Dedifferentiated amniotic fluid mesenchymal stem cell (primary cell): ENCODE data around the gene MICAL2.

ENCODE experiments used
- DNase-seq: peaks from one replicate; pipeline ENCODE4 v3.0.0-alpha.2; 2016; ENCODE audit errors: extremely low spot score

Gene MICAL2

DNA sequence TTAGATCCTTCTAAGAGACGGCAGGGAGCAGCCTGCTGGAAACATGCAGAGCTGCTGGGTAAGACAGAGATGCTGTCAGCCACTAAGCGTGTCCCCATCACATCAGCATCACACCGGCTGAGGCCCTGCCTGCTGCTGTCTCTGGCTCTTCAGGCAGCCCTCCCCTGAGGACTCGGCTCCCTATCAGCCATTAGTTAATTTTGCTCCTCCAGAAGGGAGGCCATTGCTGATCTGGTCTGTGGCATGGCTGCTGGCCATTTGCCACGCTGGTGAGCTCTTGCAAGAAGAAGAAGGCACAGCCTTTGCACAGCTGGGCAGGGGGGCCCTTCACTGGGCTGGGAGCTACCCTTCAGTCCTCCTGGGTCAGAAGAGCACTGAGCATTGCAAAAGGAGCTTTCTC is 135.8 kb downstream of the MICAL2 start:
- DNase-seq: no peak

DNA sequence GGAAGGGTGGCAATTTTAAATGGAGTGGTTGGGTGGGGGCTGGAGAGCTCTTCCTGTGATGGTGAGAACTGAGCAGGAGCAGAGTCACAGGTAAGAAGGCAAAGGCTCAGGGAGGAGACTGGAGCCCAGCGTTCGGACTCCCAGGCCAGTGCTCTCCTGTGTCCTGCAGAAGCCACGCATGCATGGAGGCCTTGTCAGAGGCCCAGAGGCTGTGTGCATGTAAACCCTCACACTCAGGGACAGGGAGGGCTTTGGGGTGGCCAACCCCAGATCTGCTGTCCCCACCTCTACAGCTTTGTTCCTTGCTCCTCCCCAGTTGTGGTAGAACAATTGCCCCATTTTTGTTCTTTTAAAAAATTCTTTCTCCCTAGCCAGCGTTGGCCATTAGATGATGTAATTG is 136.6 kb downstream of the MICAL2 start:
- DNase-seq: no peak

- DNase-seq: no peak
Observed at GRCh38 chr11:12247543-12248254, 137.3 kb downstream of the MICAL2 start.

DNA sequence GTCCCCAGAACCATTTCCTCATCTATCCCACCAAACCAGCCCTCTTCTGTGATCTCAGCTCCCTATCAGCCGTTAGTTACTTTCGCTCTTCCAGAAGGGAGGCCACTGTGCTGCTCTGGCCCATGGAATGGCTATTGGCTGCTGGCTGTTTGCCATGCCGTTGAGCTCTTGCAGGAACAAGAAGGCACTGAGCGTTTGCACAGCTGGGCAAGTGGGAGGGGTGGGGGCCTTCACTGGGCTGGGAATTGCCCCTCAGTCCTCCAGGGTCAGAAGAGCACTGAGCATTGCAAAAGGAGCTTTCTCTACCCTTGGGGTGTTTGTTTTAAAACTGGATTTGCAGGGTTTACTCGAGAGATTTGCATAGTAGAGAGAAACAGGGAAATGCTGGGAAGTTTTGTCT is 137.9 kb downstream of the MICAL2 start:
- no peak for DNase-seq

DNA sequence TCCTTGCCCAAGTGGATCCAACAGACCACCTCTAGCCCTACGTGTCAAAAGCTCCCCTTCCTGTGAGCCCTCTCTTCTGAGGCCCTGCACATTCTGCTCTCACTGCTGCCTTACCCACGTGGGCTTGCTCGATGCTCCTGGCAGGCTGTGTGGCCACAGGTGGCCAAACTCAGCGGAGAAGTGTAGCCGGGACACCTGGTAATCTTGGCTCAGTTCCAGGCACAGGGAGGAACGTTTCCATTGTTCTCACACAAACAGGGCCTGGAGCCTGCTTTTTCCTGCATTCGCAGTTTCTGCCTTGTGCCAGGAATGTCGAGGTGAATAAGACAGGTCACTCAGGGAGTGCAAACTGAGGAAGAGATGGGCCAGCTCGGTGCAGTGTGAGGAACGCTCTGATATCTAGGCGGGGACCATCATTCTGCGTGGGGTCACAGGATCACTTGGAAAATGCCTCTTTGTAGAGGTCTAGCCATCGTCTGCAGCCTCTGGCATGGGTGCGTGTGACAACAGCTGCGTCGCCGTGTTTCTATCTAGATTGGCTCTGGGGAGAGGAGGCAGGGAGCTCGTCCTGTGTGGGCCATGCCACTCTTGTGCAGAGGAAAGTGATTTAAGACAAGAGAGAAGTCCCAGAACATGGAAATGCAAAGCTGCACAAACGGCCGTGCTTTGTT is 139.3 kb downstream of the MICAL2 start:
- DNase-seq: no peak

DNA sequence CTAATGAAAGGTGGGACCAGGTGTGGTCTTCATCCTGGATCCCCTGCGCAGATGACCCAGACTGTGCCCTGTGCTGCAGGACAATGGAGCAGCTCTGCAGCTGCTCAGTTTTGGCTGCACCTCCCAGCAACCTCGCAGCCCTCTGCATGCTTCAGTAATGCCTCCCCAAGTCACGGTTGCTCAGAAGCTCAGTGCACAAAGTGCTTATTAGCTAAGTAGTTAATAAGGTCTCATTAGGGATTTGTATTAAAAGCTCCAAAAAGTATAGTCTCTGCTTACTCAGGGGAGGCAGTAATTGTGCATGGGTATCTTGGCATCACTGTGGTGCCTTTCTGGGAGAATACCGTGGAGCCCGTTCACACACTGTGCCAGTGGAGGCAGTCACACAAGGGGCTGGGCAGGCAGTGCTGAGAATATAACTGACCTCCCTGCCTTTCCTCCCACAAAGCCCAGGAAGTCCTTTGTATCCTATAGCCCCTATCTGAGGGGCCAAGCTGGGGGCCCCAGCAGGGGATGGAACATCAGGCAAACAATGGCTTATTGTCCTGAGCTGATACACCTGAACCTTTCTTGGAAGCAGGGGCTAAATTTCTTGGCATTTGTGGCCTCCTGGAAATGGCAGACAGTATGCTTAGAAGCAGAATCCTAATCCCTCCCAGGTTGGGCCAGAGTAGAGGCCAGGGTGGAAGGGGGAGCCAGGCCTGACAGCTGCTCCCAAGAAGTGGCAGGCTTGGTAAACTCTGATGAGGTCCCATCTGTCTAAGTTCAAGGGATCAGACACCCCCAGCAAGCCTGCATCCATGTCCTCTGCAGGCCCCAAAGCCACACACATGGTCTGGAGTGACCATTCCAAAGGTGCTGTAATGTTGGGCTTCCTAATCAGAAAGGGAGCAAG is 141.5 kb downstream of the MICAL2 start:
- no peak for DNase-seq

DNA sequence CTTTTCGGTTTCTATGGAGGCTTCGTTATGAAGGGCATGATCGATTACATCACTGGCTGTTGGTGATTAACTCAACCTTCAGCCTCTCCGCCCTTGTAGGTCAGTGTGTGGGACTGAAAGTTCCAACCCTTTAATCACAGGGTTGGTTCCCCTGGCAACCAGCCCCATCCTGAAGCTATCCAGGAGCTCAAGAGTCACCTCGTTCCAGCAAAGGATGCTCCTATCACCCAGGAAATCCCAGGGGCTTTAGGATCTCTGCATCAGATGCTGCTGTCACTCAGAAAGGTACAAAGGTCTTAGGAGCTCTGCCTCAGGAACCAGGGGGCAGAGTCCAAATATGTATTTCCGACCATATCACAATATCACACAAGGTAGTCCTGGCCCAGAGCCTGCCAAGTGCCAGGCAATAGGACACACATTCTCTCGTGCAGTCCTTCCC is 143.5 kb downstream of the MICAL2 start:
- DNase-seq: no peak

DNA sequence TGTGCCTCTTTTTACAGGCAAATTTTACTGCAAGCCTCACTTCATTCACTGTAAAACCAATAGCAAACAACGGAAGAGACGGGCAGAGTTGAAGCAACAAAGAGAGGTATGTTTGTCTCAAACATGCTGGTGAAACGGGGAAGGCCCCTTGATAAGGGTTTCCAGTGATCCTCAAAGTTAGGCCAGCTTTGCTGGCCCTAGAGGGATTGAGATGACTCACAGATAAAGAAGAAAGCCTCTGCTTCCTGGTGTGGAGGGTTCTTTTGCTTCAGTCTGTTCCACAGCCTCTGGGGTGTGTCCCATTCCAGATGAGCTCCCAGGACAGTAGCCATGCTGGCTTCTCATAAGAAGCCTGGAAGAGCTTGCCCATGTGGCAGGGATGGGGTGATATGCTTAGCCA is 148.1 kb downstream of the MICAL2 start:
- DNase-seq: no peak

DNA sequence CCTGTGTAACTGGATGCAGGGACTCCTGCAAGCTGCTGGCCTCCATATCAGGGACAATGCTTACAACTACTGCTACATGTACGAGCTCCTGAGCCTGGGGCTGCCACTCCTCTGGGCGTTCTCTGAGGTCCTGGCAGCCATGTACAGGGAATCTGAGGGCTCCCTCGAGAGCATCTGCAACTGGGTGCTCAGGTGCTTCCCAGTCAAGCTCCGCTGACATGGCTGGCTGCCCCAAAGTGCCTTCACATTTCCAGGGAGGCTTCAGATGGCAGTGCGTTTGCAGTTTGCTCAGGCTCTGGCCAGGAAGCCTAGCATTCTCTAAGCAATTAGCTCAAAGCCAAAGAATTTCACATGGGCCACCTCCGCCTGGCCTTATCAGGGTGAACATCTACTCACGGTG is 149.6 kb downstream of the MICAL2 start:
- no peak for DNase-seq

GRCh38 chr11:12260731-12261521 is 150.5 kb downstream of the MICAL2 start:
- DNase-seq: no peak

DNA sequence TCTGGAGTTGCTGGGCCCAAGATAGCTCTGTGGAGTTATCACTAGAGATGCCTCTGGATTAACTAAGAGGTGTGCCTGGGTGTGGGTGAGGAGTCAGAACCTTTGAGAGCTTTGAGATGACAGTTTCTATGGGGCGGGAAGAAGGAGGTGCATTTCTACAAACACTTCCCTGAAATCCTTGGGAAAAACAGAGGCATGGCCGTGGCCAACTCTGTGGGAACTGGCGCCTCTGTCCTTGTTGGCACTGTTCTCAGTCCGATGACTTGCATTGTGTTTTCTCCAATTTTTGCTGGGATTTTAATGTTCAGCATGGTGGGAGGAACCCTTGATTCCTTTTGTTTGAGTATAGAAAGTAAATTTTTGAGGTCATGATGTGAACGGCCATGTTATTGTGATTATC is 151.2 kb downstream of the MICAL2 start:
- no peak for DNase-seq

- no peak for DNase-seq
Observed at GRCh38 chr11:12263141-12263693, 152.8 kb downstream of the MICAL2 start.

DNA sequence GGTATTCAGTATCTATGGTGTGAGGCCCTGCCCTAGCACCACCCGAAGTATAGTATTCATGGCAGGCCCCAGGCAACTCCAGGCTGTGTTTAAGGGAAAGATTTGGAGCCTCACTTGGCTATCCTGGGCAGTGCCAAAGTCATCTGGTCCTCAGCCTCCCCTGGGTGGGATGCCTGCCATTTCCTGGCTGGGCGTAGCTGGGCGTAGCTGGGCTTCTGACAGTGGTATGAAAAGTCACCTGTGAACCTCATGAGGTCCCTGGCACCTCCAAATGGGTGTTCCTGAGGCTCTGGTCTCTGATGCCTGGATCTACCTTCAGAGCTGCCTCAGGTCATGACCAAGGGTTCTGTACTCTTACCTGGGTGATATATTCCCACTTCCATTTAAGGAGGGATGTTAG is 154.0 kb downstream of the MICAL2 start:
- DNase-seq: no peak

GRCh38 chr11:12266132-12266531 is 155.7 kb downstream of the MICAL2 start:
- no peak for DNase-seq

- no peak for DNase-seq
Observed at GRCh38 chr11:12266943-12267342, 156.6 kb downstream of the MICAL2 start.

- DNase-seq: no peak
Observed at GRCh38 chr11:12267921-12268320, 157.5 kb downstream of the MICAL2 start.

GRCh38 chr11:12269104-12269441 is 158.7 kb downstream of the MICAL2 start:
- DNase-seq: peak; percentile 53

DNA sequence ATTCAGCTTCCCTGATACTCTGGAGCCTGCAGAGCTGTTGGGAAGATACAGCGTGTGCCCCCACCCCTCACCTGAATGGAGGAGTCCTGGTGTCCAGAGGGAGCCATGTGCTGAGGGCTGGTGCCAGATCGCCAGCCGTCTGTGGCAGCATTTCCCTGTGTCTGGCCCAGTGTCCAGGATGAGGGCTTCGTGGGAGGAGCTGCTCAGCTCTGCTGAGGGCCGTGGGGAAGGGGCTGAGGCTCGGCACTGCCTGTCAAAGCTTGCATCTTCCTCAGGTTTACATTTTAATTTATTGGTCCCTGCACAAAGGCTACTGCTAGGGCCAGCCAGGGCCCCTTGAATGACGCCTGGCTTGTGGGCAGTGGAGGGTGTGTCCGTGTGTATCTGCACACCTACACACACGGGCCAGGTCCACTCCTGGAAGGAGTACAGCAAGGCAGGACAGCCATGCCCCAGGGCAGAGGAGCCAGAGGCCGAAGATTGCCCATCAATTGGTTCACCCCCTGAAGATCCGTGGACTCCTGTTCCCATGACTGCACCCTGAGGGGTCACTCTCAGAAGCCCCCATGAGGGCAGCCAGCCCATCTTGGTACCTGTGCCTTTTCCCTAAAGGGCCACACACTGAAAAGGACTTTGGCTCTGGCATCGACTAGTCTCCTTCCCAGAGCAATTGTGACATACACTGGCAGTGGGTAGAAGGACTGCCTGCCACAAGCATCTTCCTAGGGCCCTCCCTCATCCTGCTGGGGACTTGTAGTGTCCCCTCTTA is 159.2 kb downstream of the MICAL2 start:
- DNase-seq: no peak

DNA sequence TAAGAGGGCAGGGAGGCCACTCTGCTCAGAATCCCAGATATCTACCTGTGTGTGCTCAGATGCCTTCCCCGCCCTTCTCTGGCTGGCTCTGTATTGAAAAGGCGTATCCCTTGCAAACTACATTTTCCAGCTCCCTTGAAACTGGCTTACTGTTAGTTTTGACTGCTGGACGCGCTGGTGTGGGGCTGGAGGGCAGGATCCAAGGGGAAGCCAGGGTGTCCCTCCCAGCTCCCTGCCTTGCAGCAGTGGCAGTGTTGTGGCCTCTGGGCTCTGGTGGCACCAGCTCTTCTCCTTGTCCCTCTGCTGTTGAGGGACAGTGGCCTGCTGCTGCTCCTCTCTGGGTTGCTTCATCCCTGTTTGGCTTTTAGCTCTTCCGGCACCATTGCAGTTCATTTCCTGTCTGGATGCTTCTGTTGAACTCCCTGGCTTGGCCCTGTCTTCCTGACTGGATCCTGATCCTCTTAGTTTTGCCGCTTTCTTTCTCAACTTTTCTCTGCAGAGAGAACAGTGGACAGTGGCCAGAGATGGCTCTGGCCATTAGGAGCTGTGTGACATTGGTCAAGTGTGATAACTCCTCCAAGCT is 159.9 kb downstream of the MICAL2 start:
- no peak for DNase-seq

DNA sequence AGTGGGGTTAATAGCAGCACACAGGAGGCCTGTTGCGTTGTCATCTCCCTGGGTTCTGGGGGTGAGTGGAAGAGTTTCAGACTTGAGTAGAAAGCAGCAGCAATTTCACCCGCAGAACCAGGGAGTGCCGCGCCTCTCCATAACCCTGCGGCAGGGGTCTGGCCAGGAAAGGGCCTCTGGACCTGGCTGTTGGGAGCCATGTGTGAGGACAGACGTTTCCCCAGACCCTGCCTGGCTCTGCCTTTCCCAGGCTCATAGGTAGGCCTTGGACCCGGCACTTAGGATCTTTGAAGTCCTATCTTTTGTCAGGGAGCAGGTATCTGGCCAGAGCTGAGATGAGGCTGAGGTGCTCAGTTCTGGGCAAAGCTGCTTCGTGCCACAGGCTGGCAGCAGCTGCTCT is 160.4 kb downstream of the MICAL2 start:
- DNase-seq: no peak
